Measurements from ENCODE around the gene ZNF200. TPM values are rescaled to one million over a fixed set of nuclear protein-coding genes. Genes with fewer than 3 reads are reported as not detected.

The ZNF200 gene
- total RNA-seq, 2 experiments from 2014 or later = 13.7 to 18.4 TPM

- peaks cover 41% of the 10 kb centered on the region for H3K27me3 Mint-ChIP-seq (ENCODE audit: low read depth)
- CTCF ChIA-PET = no interaction called here
- peaks cover 2% of the 10 kb centered on the region for H3K36me3 Mint-ChIP-seq (ENCODE audit: low read depth)
Measured at GRCh38 chr16:3194792-3195191, 40.2 kb downstream of the ZNF200 start.

DNA sequence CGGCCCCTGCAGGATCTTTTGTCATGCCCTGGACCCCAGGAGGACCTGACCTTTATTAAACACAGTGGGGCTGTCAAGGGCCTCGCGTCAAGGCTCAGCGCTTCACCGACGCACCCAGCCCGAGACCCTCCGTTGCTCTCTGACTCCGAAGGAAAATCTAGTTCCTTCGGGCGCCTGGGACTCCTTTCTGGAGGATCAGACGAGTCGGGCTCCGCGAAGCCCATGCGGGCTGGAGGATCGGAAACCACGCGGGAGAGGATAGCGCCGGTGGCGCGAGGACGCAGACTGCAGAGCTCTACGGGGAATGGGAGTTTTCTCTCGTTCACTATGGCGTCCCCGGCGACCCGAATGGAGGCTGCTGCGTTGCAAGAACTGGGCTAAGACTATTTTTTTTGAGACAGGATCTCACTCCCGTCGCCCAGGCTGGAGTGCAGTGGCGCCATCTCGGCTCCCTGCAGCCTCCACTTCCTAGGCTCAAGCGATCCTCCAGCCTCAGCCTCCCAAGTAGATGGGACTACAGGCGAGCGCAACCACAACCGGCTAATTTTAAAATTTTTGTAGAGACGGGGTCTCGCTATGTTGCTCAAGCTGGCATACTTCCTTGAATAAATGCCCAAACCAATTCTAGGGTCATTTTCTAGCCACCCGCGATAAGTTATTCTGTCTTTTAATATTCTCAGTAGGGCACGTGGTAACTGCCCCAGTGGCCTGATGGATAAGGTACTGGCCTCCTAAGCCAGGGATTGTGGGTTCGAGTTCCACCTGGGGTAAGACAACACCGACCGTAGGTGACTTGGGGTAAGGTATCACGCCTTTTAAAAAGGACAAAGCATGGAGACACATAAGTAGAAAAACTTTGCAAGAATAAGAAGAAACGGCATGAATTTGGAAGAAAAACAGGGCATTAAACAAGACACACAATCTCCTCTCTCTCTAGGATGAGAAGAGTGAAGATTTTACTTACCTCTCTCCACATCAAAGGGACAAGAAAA, 41.4 kb downstream of the ZNF200 start:
- ChIA-PET CTCF (no interaction called here), POLR2A (no interaction called here)
- Mint-ChIP-seq H3K4me1 (ENCODE audit: low read depth) (peaks cover 31% of the 10 kb centered on the region), H3K27ac (no peak overlapping the region), H3K4me3 (no peak overlapping the region), H3K27me3 (ENCODE audit: low read depth) (peaks cover 45% of the 10 kb centered on the region), H3K36me3 (ENCODE audit: low read depth) (peaks cover 2% of the 10 kb centered on the region), H3K9me3 (ENCODE audit: insufficient read depth) (peaks cover 6% of the 10 kb centered on the region)
- DNase-seq (no peak), ATAC-seq (no peak)

More at GRCh38 chr16:3194792-3195191, 40.2 kb downstream of the ZNF200 start:
- Mint-ChIP-seq H3K4me1 (ENCODE audit: low read depth) (peaks cover 19% of the 10 kb centered on the region), H3K27ac (no peak overlapping the region), H3K9me3 (ENCODE audit: insufficient read depth) (peaks cover 6% of the 10 kb centered on the region), H3K4me3 (no peak overlapping the region)
- POLR2A ChIA-PET = no interaction called here
- ATAC-seq (no peak), DNase-seq (no peak)

GRCh38 chr16:3192476-3193019, 42.4 kb downstream of the ZNF200 start:
- no peak overlapping the region for H3K27ac Mint-ChIP-seq
- H3K9me3 Mint-ChIP-seq (ENCODE audit: insufficient read depth) = peaks cover 6% of the 10 kb centered on the region
- ATAC-seq (no peak), DNase-seq (no peak)
- H3K4me3 Mint-ChIP-seq = no peak overlapping the region
- CTCF ChIA-PET = interaction anchor here (1.5 kb wide), 1 partner anchor 9 kb away, joined by 4 read pairs; no protein-coding TSS in a partner anchor
- POLR2A ChIA-PET = interaction anchor here (1.2 kb wide), 1 partner anchor 42 kb away, joined by 3 read pairs; the partner anchor contains the start of gene ZNF200
- peaks cover 43% of the 10 kb centered on the region for H3K27me3 Mint-ChIP-seq (ENCODE audit: low read depth)
- peaks cover 40% of the 10 kb centered on the region for H3K4me1 Mint-ChIP-seq (ENCODE audit: low read depth)
- peaks cover 4% of the 10 kb centered on the region for H3K36me3 Mint-ChIP-seq (ENCODE audit: low read depth)

GRCh38 chr16:3190949-3191353, 44.0 kb downstream of the ZNF200 start:
- ChIA-PET CTCF (no interaction called here), POLR2A (no interaction called here)
- Mint-ChIP-seq H3K4me1 (ENCODE audit: low read depth) (peaks cover 49% of the 10 kb centered on the region), H3K4me3 (peak overlapping the region; percentile 68), H3K36me3 (ENCODE audit: low read depth) (peaks cover 4% of the 10 kb centered on the region), H3K27ac (peak overlapping the region; percentile 45), H3K27me3 (ENCODE audit: low read depth) (peaks cover 55% of the 10 kb centered on the region), H3K9me3 (ENCODE audit: insufficient read depth) (peaks cover 6% of the 10 kb centered on the region)
- DNase-seq (no peak), ATAC-seq (no peak)

DNA sequence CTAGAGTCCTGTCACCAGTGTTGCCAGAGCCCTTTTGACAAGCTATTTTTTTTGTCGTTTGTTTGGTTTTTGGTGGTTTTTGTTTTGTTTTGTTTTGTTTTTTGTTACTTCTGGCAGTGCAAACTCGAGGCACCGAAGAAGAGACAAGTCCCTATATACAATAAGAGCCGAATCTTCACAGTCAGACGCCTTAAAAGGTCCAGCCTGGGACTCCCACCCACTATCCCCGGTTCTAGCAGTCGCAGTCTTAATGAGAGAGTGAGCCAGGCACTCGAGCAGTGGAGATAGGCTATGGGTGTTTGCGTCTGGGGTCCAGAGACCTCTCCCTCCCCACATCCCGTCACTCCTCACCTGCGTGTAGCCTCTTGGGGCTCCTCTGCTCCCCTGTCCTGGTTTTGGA, 45.1 kb downstream of the ZNF200 start:
- DNase-seq = no peak
- Mint-ChIP-seq H3K27me3 (ENCODE audit: low read depth) (peaks cover 60% of the 10 kb centered on the region), H3K9me3 (ENCODE audit: insufficient read depth) (peaks cover 6% of the 10 kb centered on the region), H3K36me3 (ENCODE audit: low read depth) (peaks cover 4% of the 10 kb centered on the region), H3K4me1 (ENCODE audit: low read depth) (peaks cover 51% of the 10 kb centered on the region), H3K4me3 (peak overlapping the region; percentile 68), H3K27ac (peak overlapping the region; percentile 66)
- ATAC-seq = no peak
- POLR2A ChIA-PET = no interaction called here
- CTCF ChIA-PET = interaction anchor here (1.6 to 1.8 kb wide), 2 partner anchors 15 to 115 kb away, joined by 5 to 7 read pairs; partner anchors contain the start of genes TIGD7 and ZNF75A

GRCh38 chr16:3188925-3189825, 45.8 kb downstream of the ZNF200 start:
- peak overlapping the region; percentile 68 for H3K4me3 Mint-ChIP-seq
- peaks cover 6% of the 10 kb centered on the region for H3K9me3 Mint-ChIP-seq (ENCODE audit: insufficient read depth)
- H3K36me3 Mint-ChIP-seq (ENCODE audit: low read depth) = peaks cover 6% of the 10 kb centered on the region
- peaks cover 56% of the 10 kb centered on the region for H3K27me3 Mint-ChIP-seq (ENCODE audit: low read depth)
- peaks cover 53% of the 10 kb centered on the region for H3K4me1 Mint-ChIP-seq (ENCODE audit: low read depth)
- ATAC-seq = peak; percentile 45
- ChIA-PET POLR2A (interaction anchor here (0.5 to 2.4 kb wide), 7 partner anchors 17 to 396 kb away, joined by 3 to 10 read pairs (median 4); partner anchors contain the start of genes ZNF200 and ZNF263), CTCF (interaction anchor here (0.9 to 2.5 kb wide), 4 partner anchors 14 to 271 kb away, joined by 3 to 7 read pairs (median 6); partner anchors contain the start of genes TIGD7 and ZNF75A)
- peak overlapping the region; percentile 70 for H3K27ac Mint-ChIP-seq
- peak; percentile 63 for DNase-seq

GRCh38 chr16:3188675-3188924, 46.4 kb downstream of the ZNF200 start:
- Mint-ChIP-seq H3K27me3 (ENCODE audit: low read depth) (peaks cover 56% of the 10 kb centered on the region), H3K4me1 (ENCODE audit: low read depth) (peaks cover 59% of the 10 kb centered on the region)
- CTCF ChIA-PET = interaction anchor here (0.9 to 2.5 kb wide), 4 partner anchors 14 to 271 kb away, joined by 3 to 7 read pairs (median 6); partner anchors contain the start of genes TIGD7 and ZNF75A

DNA sequence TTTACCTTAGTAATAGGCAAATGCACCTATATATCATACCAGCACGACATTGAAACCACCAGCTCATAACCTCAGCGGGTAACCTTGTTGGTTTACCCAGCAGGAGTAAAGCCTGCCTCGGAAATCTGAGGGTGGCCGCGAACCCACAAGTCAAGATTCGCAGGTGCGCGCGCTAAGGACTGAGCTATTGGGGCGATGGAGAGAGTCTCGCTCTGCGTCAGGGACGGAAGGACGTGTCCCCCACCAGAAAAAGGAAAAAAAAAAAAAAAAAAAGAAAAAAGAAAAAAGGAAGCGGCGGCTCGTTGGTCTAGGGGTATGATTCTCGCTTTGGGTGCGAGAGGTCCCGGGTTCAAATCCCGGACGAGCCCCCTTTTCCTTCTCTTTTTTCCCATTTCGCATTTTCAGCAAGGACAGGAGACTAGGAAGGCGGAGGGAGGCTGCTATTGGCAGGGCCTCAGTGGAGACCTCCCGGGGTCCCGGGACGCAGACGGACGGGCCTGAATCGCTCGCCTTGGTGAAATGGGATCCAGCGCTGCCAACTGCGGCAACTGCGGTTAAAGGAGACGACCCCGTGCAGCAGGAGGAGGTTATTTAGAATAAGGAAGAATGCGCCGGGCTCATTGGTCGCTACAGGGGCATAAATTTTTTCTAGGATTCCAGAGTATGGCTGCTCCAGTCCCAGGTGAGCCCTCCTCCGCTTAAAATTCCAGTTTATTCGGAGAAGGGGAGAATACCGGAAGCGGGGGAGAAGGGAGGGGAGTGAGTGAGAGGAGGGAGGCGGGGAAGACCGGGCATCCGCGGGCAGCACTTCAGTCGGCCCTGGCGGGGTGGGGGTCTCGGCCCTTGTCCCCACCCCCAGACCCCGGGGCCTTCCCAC, 46.9 kb downstream of the ZNF200 start, which contains the start of gene OR1F1:
Gene OR1F1, plus strand, starts transcription at position 407 of the 877 bp plus-strand sequence.
- ChIA-PET CTCF (interaction anchor here (0.9 to 2.5 kb wide), 3 partner anchors 16 to 272 kb away, joined by 3 to 7 read pairs (median 5); partner anchors contain the start of genes TIGD7 and ZNF75A), POLR2A (interaction anchor here (0.5 to 2.4 kb wide), 6 partner anchors 16 to 95 kb away, joined by 3 to 10 read pairs (median 3); partner anchors contain the start of genes ZNF200, ZNF213 and ZNF263)
- peaks cover 9% of the 10 kb centered on the region for H3K36me3 Mint-ChIP-seq (ENCODE audit: low read depth)
- peaks cover 65% of the 10 kb centered on the region for H3K4me1 Mint-ChIP-seq (ENCODE audit: low read depth)
- peaks cover 58% of the 10 kb centered on the region for H3K27me3 Mint-ChIP-seq (ENCODE audit: low read depth)
- ATAC-seq (peak; percentile 49), DNase-seq (peak; percentile 86)
- H3K27ac Mint-ChIP-seq = peak within 1 kb of the TSS; percentile 76
- H3K4me3 Mint-ChIP-seq = peak within 1 kb of the TSS; percentile 68
- H3K9me3 Mint-ChIP-seq (ENCODE audit: insufficient read depth) = peaks cover 6% of the 10 kb centered on the region

More at GRCh38 chr16:3188675-3188924, 46.4 kb downstream of the ZNF200 start:
- Mint-ChIP-seq H3K9me3 (ENCODE audit: insufficient read depth) (peaks cover 6% of the 10 kb centered on the region), H3K4me3 (peak overlapping the region; percentile 68), H3K36me3 (ENCODE audit: low read depth) (peaks cover 9% of the 10 kb centered on the region), H3K27ac (peak overlapping the region; percentile 70)
- POLR2A ChIA-PET = interaction anchor here (0.5 to 2.4 kb wide), 6 partner anchors 16 to 94 kb away, joined by 3 to 10 read pairs (median 4); partner anchors contain the start of genes ZNF200 and ZNF263
- ATAC-seq (no peak), DNase-seq (no peak)

DNA sequence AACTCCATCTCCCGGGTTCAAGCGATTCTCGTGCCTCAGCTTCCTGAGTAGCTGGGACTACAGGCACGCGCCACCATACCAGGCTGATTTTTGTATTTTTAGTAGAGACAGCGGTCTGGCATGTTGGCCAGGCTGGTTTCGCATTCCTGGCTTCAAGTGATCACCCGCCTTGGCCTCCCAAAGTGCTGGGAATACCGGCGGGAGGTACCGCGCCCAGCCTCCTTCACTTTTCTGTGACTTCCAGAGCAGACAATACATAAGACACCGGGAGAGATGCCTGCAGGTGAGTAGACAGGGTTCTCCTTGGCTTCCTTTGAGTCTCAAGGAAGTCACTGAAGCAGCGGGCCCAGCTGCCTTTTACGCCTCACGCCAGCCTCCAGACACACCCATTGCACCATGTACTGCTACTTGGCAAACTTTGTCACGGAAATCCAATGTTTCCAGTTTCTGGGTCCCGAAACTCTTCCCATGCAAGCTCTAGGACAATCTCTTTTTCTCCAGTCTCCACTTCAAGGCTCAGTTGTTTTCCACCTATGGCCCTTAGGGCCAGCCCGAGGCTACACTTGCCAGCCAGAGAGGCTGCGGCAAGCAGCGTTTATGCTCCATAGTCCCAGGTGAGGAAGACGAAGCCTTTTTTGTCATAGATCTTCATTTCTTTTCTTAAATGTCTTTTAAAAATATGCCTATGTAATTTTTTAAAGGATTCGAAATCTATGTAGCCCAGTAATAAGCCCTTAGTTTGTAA, 47.8 kb downstream of the ZNF200 start:
- DNase-seq = no peak
- H3K9me3 Mint-ChIP-seq (ENCODE audit: insufficient read depth) = peaks cover 3% of the 10 kb centered on the region
- ATAC-seq = no peak
- H3K36me3 Mint-ChIP-seq (ENCODE audit: low read depth) = peaks cover 11% of the 10 kb centered on the region
- no peak overlapping the region for H3K27ac Mint-ChIP-seq
- no peak overlapping the region for H3K4me3 Mint-ChIP-seq
- ChIA-PET CTCF (interaction anchor here (2.5 kb wide), 1 partner anchor 15 kb away, joined by 7 read pairs; no protein-coding TSS in a partner anchor), POLR2A (interaction anchor here (1.0 to 2.4 kb wide), 2 partner anchors 48 to 52 kb away, joined by 3 to 10 read pairs; partner anchors contain the start of genes ZNF200 and ZNF213)
- peaks cover 71% of the 10 kb centered on the region for H3K4me1 Mint-ChIP-seq (ENCODE audit: low read depth)
- H3K27me3 Mint-ChIP-seq (ENCODE audit: low read depth) = peaks cover 65% of the 10 kb centered on the region
